Right lobe of liver (tissue), 6 donors: ENCODE data around the gene KIF12. TPM values are rescaled to one million over a fixed set of nuclear protein-coding genes. Genes with fewer than 3 reads are reported as not detected.

Experiments
- ATAC-seq, 4 donors: fragments of 200-7000 bp; cut with Tn5 transposase; one replicate each; pipeline ENCODE4 v1.9.1; 2020; ENCODE audit warnings: mild to moderate bottlenecking in 4 of 4, moderate library complexity in 4 of 4
- DNase-seq, 3 donors: peaks; one replicate each; pipeline ENCODE4 v3.0.0-alpha.2; 2020
- H3K27ac ChIP-seq, 3 donors: fragments of 200-600 bp; one replicate each; pipeline ENCODE4 v1.8.0; 2022
- H3K27me3 ChIP-seq, 2 donors: fragments of 200-600 bp; one replicate each; pipeline ENCODE4 v1.8.0; 2022
- H3K36me3 ChIP-seq, 4 donors: fragments of 200-600 bp; sonication (generic) in 1 of 4; one replicate each; pipeline versions ENCODE4 v1.5.1 to v1.8.0; 2017 to 2022; ENCODE audit warnings: control low read depth in 1 of 4
- H3K4me1 ChIP-seq, 4 donors: fragments of 200-600 bp; sonication (generic) in 1 of 4; one replicate each; pipeline versions ENCODE4 v1.5.1 to v1.8.0; 2017 to 2022; ENCODE audit warnings: control low read depth in 1 of 4
- H3K4me3 ChIP-seq, 3 donors: fragments of 200-600 bp; one replicate each; pipeline ENCODE4 v1.8.0; 2022
- H3K9me3 ChIP-seq, 4 donors: fragments of 200-600 bp; sonication (generic) in 1 of 4; one replicate each; pipeline versions ENCODE4 v1.5.1 to v1.8.0; 2017 to 2022; ENCODE audit warnings: control low read depth in 1 of 4
- CTCF ChIP-seq, 4 donors: fragments of 200-600 bp in 3 of 4; fragments of 450-650 bp in 1 of 4; IDR thresholded peaks; one replicate each; pipeline versions ENCODE4 v1.5.1 to v1.8.0; 2016 to 2022; ENCODE audit warnings: antibody characterized with exemption in 4 of 4, mild to moderate bottlenecking in 2 of 4
- POLR2A ChIP-seq: fragments of 450-650 bp; IDR thresholded peaks from one replicate; pipeline ENCODE4 v1.6.1; 2017; ENCODE audit warnings: antibody characterized with exemption, mild to moderate bottlenecking
- WGBS: methylation state at CpG from one replicate; pipeline ENCODE4 v1.1.6; 2018; ENCODE audit warnings: low coverage, low lambda C conversion rate; ENCODE audit not compliant: insufficient coverage; ENCODE audit errors: missing lambda C conversion rate; 5-methylcytosine and 5-hydroxymethylcytosine counted together
- intact Hi-C, 2 donors: fragments of 100-400 bp; cut with DNase I; formaldehyde crosslinking; loops; one replicate each; pipeline versions ENCODE4 v1.11.2 to v1.14.1; 2022
- total RNA-seq, 6 experiments: library from RNA; depleted of rRNA in 2 of 6; stranded (reverse); fragments of >200 nt in 2 of 6; fragmentation: NEBNext Ultra II Directional in 3 of 6; extraction: Animal tissue kit (Norgen Biotek cat#: 25700) in 3 of 6; gene quantifications; one replicate each; pipeline versions ENCODE4 v1.1.0 to v1.2.4, GENCODE V29; 2016 to 2023
- donor health status: DM: no; HTN: yes; CAD: no.
- donor health status: DM: no; HTN: no; CAD: no.
- donor health status: DM: no; HTN: no; CAD: no.
- donor health status: DM: no; HTN: yes; CAD: no.
- donor health status: DM: no; HTN: yes; CAD: no.

The KIF12 gene
- total RNA-seq, 6 experiments from 2014 or later = 3.1 to 24.3 (median 14.2) TPM

- H3K27ac ChIP-seq = no peak overlapping the region
- DNase-seq (peak in 1 of 3 donors; percentile 31), ATAC-seq (no peak)
- WGBS = no CpG with 5 or more reads among the region's 4 CpGs
- TF ChIP-seq POLR2A (no peak), CTCF (IDR thresholded peaks at IDR 0.05) (no peak)
- no peaks in the 10 kb centered on the region for H3K4me1 ChIP-seq
- H3K36me3 ChIP-seq = peaks cover 0 to 4% (median 0%) of the 10 kb centered on the region in 4 donors
- H3K27me3 ChIP-seq = no peaks in the 10 kb centered on the region
- H3K9me3 ChIP-seq = no peaks in the 10 kb centered on the region
- intact Hi-C loops = no loop called here
- H3K4me3 ChIP-seq = no peak overlapping the region
Measured at GRCh38 chr9:114090798-114091197, 8.3 kb downstream of the KIF12 start.

DNA sequence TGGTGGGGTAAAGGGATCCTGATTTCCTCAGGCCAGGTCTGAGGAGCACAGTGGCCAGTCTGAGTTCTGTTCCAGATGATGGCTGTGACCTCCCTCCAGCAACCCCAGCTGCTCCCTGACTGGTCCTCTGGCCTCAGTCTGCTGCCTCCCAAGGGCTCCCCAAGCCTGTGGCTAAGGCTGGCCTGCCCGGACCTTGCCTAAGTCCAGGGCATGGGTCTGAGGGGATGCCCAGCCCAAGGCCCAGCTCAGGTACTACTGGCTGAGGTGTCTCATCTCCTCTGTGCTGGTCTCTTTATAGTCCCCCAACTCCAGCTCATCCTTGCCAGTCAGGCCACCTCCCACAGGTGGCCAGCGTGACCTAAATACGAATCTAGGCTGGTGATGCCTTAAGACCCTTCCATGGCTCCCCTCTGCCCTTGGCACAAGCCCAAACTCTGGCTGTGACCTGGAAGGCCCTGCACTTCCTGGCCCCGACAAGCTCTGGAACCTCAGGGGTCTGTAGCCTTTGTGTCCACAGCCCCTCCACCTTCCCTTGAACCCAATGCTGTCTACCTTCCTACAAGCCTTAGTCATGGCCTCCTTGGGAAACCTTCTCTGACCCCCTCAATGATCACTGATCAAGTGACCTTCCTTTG is 9.8 kb downstream of the KIF12 start:
- no peaks in the 10 kb centered on the region for H3K27me3 ChIP-seq
- no peaks in the 10 kb centered on the region for H3K4me1 ChIP-seq
- no CpG with 5 or more reads among the region's 4 CpGs for WGBS
- no peak overlapping the region for H3K4me3 ChIP-seq
- ATAC-seq = peak in 2 of 4 donors; percentile 10 to 16
- intact Hi-C loops = no loop called here
- no peaks in the 10 kb centered on the region for H3K9me3 ChIP-seq
- TF ChIP-seq POLR2A = no peak
- TF ChIP-seq CTCF (IDR thresholded peaks at IDR 0.05) = no peak
- no peak overlapping the region for H3K27ac ChIP-seq
- peak in 1 of 3 donors; percentile 39 for DNase-seq
- H3K36me3 ChIP-seq = no peaks in the 10 kb centered on the region

GRCh38 chr9:114088571-114089170 is 10.4 kb downstream of the KIF12 start:
- no peak for TF ChIP-seq CTCF (IDR thresholded peaks at IDR 0.05)
- TF ChIP-seq POLR2A = no peak
- Histone ChIP-seq H3K4me1 (no peaks in the 10 kb centered on the region), H3K27ac (no peak overlapping the region), H3K9me3 (no peaks in the 10 kb centered on the region), H3K4me3 (no peak overlapping the region), H3K36me3 (no peaks in the 10 kb centered on the region), H3K27me3 (no peaks in the 10 kb centered on the region)
- ATAC-seq = no peak
- WGBS = 76% methylated on average over 4 of the region's 7 CpGs
- intact Hi-C loops = no loop called here
- DNase-seq = peak in 1 of 3 donors; percentile 32

DNA sequence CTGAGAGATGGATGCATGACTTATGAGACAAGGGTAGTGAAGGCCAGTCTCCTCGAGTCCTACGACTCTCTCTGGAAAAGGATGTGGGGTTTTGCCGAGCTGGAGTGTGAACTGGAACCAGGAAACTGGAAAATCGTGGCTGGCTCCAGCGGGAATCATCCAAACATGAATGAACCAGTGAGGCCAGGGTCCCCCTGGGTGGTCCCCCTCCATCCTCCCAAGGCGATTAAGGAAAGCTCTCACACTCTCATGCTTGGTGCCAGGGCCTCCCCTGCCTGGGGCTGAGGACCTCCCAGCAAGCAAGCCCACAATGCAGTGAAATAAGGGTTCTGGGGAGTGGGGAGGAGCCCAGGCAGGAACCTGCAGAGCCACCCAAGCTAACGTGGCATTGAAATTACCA is 11.4 kb downstream of the KIF12 start:
- ATAC-seq (no peak), DNase-seq (peak in 1 of 3 donors; percentile 22)
- no peak overlapping the region for H3K4me3 ChIP-seq
- 61% methylated on average over 3 of the region's 7 CpGs for WGBS
- no peak overlapping the region for H3K27ac ChIP-seq
- TF ChIP-seq POLR2A (no peak), CTCF (IDR thresholded peaks at IDR 0.05) (no peak)
- no peaks in the 10 kb centered on the region for H3K9me3 ChIP-seq
- intact Hi-C loops = no loop called here
- peaks cover 0 to 5% (median 3%) of the 10 kb centered on the region in 4 donors for H3K4me1 ChIP-seq
- H3K36me3 ChIP-seq = no peaks in the 10 kb centered on the region
- no peaks in the 10 kb centered on the region for H3K27me3 ChIP-seq
